ENCODE results near the gene VASH1. TPM values are rescaled to one million over a fixed set of nuclear protein-coding genes. Genes with fewer than 3 reads are reported as not detected.
A peak's percentile ranks its signal among the peaks of the same experiment; 100 is the strongest.

The VASH1 gene
- total RNA-seq, 1 donor from 2014 or later, result not detected

GRCh38 chr14:76782115-76782884, 21.0 kb downstream of the VASH1 start:
- DNase-seq (ENCODE audit: low read depth), result no peak
- FAIRE-seq, result peak; percentile 76
- no peak for TF ChIP-seq CTCF (IDR thresholded peaks at IDR 0.05; ENCODE audit: insufficient read depth, low read length, severe bottlenecking)
- H3K4me3 ChIP-seq (ENCODE audit: low read depth, low read length), result no peak overlapping the region
- H3K36me3 ChIP-seq (ENCODE audit: control insufficient read depth, insufficient read depth, low read length), result peaks cover 1% of the 10 kb centered on the region
- no peaks in the 10 kb centered on the region for H3K27me3 ChIP-seq (ENCODE audit: control insufficient read depth, insufficient read depth, low read length)

DNA sequence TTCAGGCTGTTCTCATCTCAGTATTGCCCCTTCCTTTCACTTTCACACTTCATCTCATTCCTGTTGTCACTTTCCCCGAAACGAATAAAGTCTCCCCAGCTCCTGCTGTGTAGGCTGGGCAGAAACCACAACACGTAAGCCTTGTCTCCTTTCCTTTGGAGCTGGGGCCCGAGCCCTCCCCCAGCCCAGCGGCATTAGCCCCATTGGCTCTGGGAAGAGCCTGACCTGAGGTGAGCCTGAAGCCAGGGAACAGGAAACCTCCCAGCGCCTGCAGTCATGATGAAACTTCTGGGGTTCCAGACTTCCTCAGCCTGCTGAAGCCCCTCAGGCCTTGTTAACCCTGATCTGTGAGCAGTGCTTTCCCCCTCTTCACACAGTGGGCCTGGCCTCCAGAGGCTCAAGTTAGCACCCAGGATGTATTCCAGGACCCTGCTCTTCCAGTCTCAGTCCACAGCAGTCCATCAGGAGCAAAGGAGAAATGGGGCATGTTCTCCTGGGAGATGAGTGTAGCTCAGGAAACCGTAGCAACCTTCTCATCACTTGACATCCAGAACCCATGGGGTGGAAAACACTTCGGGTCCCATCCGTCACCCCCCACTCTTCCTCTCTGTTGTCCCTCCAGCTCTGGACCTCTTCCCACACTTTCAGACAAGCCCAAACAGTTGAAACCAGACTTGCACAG, 21.8 kb downstream of the VASH1 start:
- FAIRE-seq, result peak; percentile 90
- no peak for TF ChIP-seq CTCF (IDR thresholded peaks at IDR 0.05; ENCODE audit: insufficient read depth, low read length, severe bottlenecking)
- Histone ChIP-seq H3K4me3 (ENCODE audit: low read depth, low read length) (no peak overlapping the region), H3K27me3 (ENCODE audit: control insufficient read depth, insufficient read depth, low read length) (no peaks in the 10 kb centered on the region), H3K36me3 (ENCODE audit: control insufficient read depth, insufficient read depth, low read length) (peaks cover 1% of the 10 kb centered on the region)
- no peak for DNase-seq (ENCODE audit: low read depth)

DNA sequence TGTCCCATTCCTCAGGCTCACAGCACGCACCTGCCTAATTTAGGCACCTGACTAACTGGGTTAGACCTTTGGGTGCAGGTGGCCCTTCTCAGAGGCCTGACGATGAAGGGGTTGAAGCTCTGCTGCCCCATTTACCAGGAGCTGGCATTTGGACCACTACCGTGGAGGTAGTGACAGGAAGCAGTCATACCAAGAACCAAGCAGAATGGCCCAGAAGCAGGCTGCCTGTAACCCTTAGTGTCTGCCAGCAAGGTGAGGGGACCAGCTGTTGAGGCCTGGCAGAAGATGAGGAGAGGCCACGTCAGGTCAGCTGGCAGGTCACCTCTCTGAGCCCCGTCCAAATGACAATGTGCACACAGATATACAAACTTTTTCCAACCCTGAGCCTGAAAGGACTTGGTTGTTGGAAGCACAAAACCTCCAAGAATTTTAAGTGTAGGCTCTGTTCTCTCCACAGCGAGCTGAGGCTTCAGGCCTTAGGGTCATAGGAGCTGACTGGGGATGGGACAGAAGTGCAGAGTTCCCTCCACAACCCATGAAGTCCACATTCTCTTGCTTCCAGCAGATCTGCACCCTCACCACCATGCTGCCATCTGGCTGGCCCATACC, 23.1 kb downstream of the VASH1 start:
- no peak for DNase-seq (ENCODE audit: low read depth)
- Histone ChIP-seq H3K4me3 (ENCODE audit: low read depth, low read length) (no peak overlapping the region), H3K27me3 (ENCODE audit: control insufficient read depth, insufficient read depth, low read length) (no peaks in the 10 kb centered on the region), H3K36me3 (ENCODE audit: control insufficient read depth, insufficient read depth, low read length) (peaks cover 5% of the 10 kb centered on the region)
- FAIRE-seq, result no peak
- TF ChIP-seq CTCF (IDR thresholded peaks at IDR 0.05; ENCODE audit: insufficient read depth, low read length, severe bottlenecking), result no peak

DNA sequence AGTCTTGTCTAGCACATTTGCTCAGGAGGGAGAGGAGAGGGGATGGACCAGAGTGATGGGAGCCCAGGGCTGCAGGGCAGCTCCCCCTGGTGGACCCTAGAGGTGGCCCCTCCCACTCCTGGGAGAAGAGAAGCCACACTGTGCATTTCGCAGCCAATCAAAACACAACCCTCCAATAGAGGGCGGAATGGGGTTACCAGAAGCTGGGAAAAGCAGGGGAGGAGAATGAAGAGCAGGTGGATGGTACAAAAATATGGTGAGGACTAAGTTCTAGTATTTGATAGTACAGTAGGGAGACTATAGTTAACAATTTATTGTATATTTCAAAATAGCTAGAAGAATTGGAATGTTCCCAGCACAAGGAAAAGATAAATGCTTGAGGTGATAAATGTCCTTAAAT, 23.6 kb downstream of the VASH1 start:
- no peaks in the 10 kb centered on the region for H3K27me3 ChIP-seq (ENCODE audit: control insufficient read depth, insufficient read depth, low read length)
- H3K36me3 ChIP-seq (ENCODE audit: control insufficient read depth, insufficient read depth, low read length), result peaks cover 5% of the 10 kb centered on the region
- TF ChIP-seq CTCF (IDR thresholded peaks at IDR 0.05; ENCODE audit: insufficient read depth, low read length, severe bottlenecking), result peak; percentile 72
- DNase-seq (ENCODE audit: low read depth), result peak; percentile 61
- FAIRE-seq, result no peak
- H3K4me3 ChIP-seq (ENCODE audit: low read depth, low read length), result no peak overlapping the region

- Histone ChIP-seq H3K27me3 (ENCODE audit: control insufficient read depth, insufficient read depth, low read length) (no peaks in the 10 kb centered on the region), H3K36me3 (ENCODE audit: control insufficient read depth, insufficient read depth, low read length) (peaks cover 11% of the 10 kb centered on the region), H3K4me3 (ENCODE audit: low read depth, low read length) (no peak overlapping the region)
- DNase-seq (ENCODE audit: low read depth) (no peak), FAIRE-seq (no peak)
- TF ChIP-seq CTCF (IDR thresholded peaks at IDR 0.05; ENCODE audit: insufficient read depth, low read length, severe bottlenecking), result no peak
Observed at GRCh38 chr14:76786601-76787000, 25.3 kb downstream of the VASH1 start.

All from bronchial epithelial cell (primary cell).